AG20443 (cell line): ENCODE results near the gene APOB.
"Not testable (repeated sequence)": the region's sequence is repeated elsewhere in the genome, so short reads cannot be mapped to it uniquely, and the experiment has no call there.

Source experiments
- DNase-seq: peaks from one replicate; pipeline ENCODE4 v3.0.0; 2012; ENCODE audit warnings: low spot score, mixed read lengths

The APOB gene

GRCh38 chr2:21032338-21033236 lies 11.3 kb downstream of the APOB start:
- no peak for DNase-seq

DNA sequence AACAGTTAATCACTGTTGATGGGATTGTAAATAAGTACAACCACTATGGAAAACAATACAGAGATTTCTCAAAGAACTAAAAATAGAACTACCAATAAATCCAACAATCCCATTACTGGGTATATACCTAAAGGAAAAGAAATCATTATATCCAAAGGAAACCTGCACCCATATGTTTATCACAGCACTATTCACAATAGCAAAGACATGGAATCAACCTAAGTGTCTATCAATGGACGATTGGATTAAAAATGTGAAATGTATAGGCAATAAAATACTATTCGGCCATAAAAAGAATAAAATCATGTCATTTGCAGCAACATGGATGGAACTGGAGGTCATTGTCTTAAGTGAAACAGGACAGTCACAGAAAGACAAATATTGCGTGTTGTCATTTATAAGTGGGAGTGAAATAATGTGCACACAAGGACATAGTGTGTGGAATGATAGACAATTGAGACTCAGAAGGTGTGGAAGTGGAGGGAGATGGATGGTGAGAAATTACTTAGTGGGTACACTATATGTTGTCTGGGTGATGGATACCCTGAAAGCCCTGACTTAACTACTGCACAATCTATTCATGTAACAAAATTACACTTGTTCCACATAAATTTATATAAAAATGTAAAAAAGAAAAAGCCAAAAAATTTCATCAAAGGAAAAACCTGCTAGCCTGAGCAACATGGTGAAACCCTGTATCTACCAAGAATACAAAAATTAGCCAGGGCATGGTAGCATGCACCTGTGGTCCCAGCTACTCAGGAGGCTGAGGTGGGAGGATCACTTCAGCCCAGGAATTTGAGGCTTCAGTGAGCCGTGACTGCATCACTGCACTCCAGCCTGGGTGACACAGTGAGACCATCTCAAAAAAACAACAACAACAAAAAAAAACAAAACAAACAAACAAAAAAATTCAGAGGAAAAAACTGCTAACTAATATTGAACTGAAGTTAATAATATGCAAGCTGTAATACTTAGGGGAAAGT lies 12.6 kb downstream of the APOB start:
- DNase-seq, result no peak

- DNase-seq, result no peak
Observed at GRCh38 chr2:21029519-21029918, 14.4 kb downstream of the APOB start.

DNA sequence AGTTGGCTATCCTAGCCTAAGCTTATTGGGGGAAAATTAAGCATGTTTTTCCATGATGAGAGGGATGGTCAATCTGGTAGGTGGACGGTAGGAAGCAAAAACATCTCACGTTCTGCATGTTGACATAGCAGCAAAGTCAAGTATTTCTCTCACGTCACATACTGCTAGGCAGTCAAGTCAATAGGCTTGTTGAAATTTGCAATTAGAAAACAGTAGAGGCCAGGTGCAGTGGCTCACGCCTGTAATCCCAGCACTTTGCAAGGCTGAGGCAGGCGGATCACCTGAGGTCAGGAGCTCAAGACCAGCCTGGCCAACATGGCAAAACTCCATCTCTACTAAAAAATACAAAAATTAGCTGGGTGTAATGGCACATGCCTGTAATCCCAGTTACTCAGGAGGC lies 14.9 kb downstream of the APOB start:
- not testable (repeated sequence) for DNase-seq

DNA sequence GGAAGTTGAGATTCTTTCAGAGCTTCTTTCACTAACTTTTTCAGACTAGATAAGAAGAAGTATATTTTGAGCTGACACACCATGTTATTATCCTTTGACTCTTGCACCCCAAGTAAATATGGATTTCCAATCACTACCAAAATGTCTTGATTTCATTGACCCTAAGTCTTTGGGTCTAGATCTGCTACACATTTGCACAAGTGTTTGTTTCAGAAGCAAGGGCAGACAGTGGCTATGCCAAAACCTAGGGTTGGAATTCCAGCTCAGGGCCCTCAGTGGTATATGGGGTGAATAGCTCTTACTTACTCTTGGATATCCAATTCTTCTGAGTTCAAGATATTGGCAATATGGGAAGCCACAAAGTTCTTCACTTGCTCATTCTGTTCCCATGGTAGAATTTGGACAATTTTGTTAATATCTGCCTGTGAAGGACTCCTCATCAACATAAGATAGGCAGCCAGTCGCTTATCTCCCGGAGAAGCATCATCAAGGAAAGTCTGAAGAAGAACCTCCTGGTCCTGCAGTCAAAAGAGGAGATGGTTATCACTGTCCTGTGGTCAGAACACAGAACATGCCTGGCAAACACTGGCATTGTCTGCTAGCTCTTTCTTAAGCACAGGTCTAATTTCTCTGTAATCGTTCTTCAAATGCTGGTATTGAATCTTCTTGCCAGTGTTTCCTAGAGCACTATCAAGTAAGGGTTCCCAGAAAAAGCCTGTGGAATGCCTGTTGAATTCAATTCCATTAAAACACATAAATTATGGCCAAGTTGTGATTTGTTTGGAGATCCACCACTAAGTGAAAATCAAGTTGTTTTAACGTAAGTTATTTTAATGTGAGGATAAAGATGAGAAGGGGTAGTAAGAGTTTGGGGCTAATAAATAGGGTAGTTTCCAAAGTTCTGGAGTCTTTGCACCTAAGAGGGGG lies 15.6 kb downstream of the APOB start:
- DNase-seq, result no peak

DNA sequence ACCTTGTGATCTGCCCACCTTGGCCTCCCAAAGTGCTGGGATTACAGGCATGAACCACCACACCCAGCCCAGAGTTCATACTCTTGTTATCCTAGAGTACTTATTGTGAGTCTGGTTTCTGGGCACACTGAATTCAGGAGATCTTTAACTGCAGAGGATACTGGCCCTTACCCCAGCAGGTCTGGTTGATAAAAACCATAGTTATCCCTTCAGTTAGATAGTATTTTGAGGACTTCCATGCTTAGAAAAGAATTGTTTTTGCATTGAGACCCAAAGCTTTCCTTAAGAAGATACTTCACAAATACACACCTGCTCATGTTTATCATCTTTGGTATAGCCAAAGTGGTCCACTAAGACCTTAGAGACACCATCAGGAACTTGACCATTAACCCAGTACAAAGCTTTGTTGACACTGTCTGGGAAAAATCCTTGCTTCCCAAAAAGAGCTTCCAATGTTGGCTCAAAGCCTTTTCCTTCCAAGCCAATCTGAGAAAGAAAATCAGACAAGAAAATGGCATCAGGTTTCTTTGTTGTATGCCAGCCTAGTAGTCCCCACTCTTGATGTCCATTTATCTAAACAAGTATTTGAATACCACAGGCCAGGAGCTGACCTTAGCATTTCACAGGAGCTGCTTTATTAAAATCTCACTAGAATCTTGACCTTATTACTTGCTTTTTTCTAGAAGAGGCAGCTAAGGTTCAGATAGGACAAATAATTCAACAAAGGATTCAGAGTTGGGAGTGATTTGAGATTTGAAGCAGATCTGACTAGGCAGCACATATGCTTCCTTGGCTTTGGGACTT lies 17.2 kb downstream of the APOB start:
- no peak for DNase-seq

- no peak for DNase-seq
Observed at GRCh38 chr2:21025690-21026478, 18.0 kb downstream of the APOB start.

GRCh38 chr2:21024722-21025389 lies 19.0 kb downstream of the APOB start:
- no peak for DNase-seq

DNA sequence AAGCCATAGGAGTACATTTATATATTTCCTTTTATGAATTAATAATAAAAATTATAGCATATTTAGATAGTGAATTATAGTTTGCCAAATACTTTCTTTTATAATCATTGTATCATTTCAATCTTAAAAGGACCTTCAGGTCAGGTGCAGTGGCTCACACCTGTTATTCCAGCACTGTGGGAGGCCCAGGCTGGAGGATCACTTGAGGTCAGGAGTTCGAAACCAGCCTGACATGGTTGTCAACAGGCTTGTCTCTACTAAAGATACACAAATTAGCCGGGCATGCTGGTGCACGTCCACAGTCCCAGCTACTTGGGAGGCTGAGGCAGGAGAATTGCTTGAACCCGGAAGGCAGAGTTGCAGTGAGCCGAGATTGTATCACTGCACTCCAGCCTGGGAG lies 19.7 kb downstream of the APOB start:
- no peak for DNase-seq

DNA sequence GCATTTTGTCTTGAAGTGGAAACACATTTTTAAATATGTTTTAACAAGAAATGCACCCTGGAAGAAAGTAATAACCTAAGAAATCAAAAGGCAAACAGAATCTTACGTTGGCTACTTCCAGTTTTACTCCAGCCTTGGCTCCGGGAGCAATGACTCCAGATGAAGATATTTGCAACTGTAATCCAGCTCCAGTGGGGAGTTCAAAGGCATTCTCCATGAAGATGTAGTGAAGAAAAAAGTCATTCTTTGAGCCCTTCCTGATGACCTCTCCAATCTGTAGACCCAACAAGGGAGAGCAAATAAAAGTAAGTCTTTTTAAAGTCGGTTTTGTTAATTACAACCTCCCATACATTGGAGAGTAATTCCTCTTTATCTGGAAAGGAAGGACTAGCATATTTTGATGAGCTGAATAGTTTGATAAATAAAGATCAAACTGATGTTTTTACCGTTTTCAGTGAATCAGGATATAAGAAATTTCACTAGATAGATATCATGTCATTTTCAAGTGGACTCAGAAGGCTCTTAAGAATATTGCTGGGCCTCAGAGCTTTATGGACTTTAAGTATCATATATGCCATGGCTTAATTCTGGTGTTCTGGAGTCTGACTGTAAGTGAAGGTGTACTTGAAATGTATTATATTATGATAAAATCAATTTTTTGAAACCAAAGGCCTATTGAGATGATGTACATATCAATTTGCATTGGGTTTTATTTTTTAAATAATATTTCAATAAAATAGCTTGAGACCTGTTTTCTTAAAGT lies 20.3 kb downstream of the APOB start:
- DNase-seq, result no peak

GRCh38 chr2:21022792-21023367 lies 21.0 kb downstream of the APOB start:
- DNase-seq, result no peak

DNA sequence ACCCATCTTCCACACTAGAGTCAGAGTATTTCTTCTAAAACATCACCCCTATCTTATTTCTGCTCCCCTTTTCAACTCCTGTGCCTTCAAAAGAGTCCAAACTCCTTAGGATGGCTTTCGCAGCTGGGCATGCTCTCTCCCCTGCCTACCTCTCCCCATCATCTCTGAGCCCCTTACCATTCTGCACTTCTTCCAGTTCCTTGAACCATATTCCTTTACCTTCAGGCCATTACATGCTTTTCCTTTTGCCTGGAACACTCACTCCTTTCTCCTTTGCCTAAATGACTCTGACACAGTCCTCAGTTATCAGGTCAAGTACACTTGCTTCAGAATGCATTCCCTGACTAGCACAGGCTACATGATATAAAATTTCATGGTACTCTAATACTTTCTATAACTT lies 22.4 kb downstream of the APOB start:
- no peak for DNase-seq

- DNase-seq, result no peak
Observed at GRCh38 chr2:21020668-21021288, 23.1 kb downstream of the APOB start.

DNA sequence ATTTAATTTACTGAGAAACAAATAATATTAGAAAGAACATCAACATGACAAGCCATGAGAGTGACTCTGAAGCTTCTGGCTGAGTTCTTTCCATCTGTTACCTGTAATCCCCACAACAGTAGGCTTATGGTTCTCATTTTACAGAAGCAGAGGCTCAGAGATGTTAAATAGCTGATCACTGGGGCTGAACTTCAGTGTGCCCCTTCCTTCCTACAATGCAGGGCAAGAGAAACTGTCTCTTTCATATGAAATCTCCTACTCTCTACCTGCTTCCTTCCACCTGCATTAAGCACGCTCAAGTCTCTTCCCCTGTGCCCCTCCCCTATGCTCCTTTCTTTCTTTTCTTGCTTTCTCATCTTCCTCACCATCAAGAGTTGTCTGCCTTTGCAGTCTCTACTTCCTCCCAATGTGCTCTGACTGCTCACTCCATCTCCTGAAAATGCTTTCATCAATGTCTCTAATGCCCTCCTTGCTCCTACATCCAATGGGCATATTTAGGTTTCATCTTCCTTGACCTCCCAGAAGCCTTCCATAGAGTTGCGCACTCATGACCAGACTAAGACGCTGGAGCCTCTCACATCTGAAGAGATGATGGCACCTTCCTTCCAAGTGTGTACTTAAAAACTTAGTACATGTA lies 23.7 kb downstream of the APOB start:
- no peak for DNase-seq

DNA sequence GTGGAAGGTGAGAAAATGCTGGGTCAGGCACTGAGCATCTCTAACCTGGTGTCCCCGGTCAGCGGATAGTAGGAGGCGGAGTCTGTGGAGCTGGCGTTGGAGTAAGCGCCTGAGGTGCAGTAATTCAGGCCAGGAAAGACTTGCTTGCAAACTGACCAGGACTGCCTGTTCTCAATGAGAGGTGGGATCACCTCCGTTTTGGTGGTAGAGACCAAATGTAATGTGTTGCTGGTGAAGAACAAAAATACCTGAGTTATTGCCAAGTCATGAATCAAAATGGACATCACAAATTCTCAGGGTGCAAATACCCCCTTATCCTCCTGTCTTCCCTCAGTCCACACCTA lies 24.2 kb downstream of the APOB start:
- no peak for DNase-seq

GRCh38 chr2:21019000-21019677 lies 24.7 kb downstream of the APOB start:
- no peak for DNase-seq

DNA sequence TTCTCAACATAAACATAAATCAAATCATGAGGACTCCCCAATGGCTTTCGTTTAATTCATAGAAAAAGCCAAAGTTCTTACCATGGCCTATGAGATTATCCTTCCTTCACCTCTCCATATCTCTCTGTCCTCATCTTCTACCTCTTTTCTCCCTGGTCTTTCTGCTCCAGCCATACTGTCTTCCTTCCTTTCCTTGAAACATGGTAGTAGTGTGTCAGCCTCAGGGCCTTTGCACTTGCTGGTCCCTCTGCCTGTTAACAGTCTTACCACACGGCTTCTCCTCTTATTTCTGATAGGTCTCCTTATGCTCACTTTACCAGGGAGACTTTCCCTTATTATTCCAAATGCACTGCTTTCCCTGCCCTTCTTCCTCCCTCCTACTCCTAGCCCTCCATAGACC lies 25.6 kb downstream of the APOB start:
- no peak for DNase-seq
